ENCODE measurements around the gene ADCY1. TPM values are rescaled to one million over a fixed set of nuclear protein-coding genes. Genes with fewer than 3 reads are reported as not detected.

Gene ADCY1
- total RNA-seq, 1 donor from 2014 or later: 3.1 TPM

DNA sequence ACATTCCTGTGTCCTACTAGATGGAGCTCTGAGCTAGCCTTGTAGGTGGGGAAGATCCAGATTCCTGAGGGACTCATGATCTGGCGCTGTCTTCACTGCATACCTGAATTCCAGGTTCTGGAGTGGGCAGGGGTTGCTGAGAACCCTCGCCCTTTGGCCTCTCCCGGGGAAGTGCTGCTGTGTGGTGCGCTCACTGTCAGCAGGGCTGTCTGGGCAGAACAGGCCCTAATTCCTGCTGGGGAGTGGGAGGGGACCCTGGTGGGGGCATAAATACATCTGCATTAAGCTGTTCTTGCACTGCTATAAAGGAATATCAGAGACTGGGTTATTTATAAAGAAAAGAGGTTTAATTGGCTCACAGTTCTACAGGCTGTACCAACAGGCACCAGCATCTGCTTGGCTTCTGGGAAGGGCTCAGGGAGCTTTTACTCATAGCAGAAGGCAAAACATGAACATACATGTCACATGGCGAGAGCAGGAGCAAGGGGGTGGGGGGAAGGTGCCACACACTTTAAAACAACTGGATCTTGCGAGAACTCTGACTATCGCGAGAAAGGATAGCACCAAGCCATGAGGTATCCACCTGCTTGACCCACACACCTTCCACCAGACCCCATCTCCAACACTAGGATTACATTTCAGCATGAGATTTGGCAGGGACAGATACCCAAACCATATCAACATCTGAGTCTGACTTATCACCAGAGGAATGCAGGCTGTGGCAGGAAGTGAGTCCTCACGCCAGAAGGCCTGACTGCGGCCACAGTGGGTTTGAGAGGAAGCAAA is 115.0 kb downstream of the ADCY1 start:
- intact Hi-C loops (cut with micrococcal nuclease): no loop called here

DNA sequence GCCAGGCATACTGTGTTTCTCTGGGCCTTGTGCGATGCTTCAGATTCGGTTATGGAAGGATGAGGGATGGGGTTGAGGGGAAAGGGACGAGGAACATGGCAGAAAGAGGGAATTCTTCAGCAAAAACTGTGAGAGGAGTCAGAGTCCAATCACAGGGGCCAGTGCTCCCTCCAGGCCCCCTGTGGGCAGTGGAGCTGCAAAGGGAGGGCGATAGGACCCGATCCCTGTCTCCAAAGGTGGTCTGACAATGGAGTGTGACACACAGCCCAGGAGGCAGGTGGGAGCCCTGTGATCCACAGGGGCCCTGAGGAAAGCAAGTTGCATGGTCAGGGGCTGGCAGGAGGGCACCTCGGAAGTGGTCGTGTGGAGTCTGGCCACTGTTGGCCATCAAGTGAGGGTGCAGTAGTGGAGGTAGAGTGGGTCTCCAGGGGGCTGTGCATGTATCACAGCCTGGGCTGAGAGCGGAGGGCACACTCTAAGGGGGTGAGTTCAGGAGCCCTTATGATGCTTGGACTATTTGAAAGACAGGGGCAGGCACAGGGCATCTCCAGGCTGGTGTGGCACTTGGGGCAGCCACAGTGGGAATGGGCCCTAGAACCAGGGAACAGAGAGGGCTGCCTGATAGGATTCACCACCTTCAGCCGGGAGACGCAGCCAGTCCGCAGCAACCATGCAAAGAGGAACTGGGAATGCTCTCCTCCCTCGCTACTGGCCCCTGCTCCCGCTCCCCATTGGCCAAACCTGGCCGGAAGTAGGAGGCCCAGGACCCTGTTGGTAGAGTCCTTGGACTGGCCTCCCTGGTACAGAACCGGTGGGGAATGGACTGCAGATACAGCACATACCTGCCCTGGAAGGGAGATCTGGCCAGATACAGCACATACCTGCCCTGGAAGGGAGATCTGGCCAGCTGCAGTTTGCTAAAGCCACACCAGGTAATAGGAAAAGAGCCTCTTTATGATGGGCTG is 115.9 kb downstream of the ADCY1 start:
- intact Hi-C loops (cut with micrococcal nuclease): no loop called here

DNA sequence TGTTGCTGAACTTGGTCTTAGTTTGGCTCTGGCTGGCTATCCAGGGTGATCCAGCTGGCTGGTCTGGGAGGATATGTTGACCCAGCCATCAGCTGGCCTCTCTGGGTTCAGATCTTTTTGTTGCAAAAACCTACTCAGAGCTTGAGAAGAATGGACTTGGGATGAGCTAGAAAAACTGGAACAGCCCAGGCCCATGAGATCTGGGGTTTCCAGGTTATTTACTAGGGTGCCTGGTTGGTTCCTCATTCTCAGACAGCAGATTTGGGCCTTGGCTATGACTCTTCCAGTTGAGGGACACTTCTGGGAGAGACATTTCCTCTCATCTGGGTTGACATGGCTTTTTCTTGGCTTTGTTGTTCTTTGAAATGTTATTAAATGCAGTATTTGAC is 116.6 kb downstream of the ADCY1 start:
- intact Hi-C loops (cut with micrococcal nuclease): no loop called here

DNA sequence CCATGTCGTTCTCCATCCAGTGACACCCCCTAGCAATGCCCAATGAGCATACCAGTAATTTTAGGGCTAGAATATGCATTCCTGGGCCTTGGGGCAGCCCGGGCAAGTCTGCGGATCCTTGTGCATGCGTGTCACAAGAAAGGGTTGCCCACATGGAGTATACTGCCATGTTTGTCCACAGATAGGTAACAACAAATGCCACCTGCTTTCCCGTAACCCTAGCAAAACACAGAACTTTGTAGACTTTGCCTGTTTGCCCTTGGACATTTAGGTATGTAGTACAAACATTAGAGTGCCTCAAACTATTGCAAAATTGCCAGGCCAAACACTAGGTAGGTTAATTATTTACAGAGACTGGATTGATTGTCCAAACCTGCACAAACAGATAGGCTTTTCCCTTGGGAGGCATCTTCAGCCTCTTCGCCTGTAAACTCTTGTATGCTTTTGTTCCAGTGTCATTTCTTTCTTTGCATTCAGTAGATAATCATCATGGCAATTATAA is 117.0 kb downstream of the ADCY1 start:
- intact Hi-C loops (cut with micrococcal nuclease): no loop called here

DNA sequence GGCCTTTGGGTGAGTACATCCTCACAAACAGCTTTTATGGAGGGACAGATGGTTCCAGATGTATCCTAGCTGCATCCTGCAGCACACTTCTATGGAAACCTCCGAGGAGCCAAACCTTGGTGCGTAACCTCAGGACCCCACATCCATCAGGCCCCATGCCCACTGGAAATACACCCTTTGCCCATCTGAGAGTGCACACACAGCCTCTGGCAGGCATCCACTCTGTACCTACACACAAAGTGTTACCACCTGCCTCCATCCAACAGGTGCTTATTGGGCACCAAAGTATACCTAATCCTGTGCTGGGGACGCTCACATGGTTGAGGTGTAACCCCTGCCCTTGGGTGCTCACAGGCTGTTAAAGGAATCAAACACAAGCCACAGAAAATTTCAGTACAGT is 117.9 kb downstream of the ADCY1 start:
- intact Hi-C loops (cut with micrococcal nuclease): no loop called here

DNA sequence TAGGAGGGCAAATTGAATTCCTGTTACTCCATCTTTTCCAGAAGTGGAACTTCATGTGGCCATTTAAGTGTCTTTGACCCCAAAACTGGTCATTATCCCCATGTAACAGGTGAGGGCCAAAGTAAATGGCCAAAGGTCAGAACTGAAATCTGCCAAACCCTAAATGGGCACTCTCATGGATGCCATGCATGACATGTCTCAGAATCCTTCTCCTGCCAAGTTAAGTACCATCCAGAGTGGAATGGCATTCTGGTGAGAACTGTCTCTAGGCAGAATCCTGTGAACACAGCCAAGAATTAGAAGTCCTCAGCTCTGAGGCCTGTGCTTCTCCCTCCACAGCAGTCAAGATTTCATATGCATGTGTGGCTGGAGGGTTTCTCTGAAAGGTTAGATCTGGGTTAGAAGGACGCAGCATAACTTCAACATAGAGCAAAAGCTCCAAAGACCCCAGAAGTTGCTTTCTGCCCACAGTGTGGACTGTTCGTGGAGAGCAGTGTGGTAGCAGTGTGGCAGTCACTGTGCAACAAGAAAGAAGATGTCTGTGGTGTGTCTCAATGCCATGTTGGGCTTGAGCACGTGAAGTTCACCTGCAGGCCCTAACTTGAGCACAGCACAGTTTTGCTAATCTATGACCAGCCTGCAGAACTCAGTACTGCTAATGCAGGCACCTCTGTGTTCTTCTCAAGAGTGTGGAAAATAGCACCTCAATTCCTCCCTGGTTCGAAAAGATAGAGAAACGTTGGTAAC is 121.3 kb downstream of the ADCY1 start:
- intact Hi-C loops (cut with micrococcal nuclease): no loop called here

DNA sequence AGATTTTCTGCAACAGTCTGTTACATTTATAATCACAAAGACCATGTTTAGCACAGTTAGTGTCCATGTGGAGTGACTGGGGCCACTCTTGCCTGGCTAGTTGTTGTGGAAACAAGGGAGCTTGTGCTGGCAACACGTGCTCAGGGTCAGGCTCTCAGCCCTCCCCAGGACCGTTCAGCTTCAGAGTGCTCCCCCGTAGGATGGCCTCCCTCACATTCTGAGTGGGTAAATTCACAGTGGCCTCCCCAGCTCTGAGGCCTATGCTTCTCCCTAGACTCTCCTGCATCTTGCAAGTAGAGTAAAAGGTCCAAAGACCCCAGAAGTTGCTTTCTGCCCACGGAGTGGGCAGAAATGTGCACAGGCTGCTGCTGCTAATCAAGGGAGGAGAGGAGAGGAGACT is 122.3 kb downstream of the ADCY1 start:
- intact Hi-C loops (cut with micrococcal nuclease): no loop called here

DNA sequence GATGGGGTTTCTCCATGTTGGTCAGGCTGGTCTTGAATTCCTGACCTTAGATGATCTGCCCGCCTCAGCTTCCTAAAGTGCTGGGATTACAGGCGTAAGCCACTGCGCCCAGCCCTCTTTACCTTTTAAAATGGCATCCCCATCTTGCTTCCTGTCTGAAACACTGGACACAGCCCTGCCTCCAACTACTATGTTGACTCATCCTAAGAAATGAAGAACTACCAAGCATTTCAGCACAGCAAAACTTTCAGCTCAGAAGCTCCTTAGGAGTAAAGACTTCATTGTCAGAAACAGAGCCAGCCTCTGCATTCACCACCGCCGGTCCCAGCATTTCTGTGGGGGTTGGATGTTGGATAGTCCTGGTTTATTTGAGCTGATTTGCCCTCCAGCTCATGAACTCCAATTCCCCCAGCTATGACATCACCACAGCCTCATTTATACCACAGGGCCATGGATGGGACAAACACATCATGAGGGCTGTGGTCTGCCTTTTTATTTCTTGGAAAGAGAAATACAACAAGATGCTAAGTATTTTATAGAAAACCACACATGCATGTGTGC is 123.5 kb downstream of the ADCY1 start:
- intact Hi-C loops (cut with micrococcal nuclease): no loop called here

DNA sequence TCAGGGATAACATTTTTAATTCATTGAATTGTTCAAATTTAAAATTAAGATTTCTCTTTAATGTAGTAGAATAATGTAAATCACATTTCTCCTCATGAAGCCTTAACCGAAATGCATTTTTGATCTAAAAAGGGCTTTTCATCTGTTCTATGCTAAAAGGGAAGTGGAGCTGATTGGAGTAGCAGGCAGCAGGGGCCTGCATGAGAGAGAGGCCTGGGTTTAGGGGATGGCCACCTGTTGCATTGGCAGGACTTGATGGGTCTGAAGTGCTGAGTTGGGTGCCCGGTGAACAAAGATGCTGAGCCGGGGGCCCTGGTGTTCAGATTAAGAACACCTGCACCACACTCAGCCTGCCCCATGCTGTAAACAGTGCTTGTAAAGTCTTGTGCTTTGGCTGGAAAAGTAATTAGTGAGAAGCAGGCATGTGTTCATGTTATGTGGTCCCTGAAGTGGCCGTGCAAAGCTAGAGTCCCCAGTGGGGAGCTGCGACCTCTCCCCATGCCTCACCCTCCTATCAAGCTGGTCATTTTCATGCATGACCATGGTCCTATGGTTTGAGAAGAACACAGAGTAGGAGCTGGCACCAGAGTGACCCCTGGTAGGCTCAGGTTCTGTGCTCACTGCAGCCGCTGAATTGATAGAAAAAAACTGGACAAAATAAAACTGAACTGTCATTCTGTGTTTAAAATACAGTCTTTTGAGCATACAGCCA is 124.3 kb downstream of the ADCY1 start:
- intact Hi-C loops (cut with micrococcal nuclease): no loop called here

DNA sequence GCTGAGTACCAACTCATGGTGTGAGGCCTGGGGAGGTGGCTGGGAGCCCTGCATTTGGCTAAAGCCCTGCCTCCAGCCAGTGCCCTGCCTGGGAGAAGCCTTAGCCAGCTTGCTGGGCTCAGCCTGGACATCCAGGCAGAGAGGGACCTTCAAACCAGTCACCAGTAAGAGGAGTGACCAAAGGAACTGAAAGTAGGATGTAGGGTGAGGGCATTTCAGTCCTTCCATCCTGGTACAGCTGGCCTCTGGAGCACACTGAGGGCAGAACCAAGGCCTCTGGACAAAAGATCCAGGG is 124.8 kb downstream of the ADCY1 start:
- intact Hi-C loops (cut with micrococcal nuclease): no loop called here

DNA sequence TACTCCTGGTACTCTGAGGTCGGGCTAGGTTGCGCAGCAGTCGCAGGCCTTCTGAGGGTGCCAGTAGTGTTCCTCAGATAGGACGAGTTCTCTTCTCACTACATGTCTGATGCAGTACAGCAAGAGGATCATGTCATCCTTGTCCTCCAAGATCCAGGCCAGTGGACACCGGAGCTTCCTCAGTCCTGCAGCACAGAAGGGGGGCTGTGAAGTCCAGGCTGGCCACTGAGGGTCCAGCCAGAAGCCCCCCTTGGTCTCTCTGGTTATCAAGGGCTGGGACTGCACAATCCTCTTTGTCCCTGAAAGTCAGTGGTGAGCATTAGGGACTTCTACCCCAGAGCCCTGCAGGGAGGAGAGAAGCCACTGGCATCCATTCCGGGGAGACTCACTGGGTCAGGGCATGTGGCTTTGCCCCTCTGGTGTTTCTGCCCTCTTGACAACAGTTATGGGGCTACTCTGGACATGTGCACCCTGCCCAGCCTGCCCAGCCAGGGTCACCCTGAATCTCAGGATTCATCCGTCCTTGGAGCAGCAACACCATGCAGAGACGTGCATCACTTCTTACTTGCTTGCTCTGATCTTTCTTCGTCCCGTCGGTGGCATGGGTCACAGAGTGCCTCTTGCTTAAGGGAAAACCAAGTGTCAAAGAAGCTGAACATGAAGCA is 125.7 kb downstream of the ADCY1 start:
- intact Hi-C loops (cut with micrococcal nuclease): no loop called here

DNA sequence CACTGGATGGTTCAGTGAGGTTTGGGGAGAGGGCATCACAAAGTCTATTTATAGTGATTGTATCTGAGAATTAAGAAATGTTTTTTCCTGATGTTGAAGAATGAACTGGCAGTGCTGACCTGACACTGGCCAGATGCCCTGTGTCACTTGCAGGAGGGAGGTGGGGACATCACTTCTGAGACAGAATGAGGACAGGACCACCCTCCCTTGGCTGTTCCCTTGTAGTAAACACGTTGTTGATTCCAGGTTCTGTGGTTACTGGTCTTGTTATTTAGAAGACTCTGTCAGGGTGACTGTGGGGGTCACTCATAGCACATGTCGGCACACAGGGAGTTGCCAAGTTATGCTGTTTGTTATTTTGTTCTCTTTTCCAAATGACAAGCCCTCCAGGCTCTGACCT is 126.4 kb downstream of the ADCY1 start:
- intact Hi-C loops (cut with micrococcal nuclease): no loop called here

DNA sequence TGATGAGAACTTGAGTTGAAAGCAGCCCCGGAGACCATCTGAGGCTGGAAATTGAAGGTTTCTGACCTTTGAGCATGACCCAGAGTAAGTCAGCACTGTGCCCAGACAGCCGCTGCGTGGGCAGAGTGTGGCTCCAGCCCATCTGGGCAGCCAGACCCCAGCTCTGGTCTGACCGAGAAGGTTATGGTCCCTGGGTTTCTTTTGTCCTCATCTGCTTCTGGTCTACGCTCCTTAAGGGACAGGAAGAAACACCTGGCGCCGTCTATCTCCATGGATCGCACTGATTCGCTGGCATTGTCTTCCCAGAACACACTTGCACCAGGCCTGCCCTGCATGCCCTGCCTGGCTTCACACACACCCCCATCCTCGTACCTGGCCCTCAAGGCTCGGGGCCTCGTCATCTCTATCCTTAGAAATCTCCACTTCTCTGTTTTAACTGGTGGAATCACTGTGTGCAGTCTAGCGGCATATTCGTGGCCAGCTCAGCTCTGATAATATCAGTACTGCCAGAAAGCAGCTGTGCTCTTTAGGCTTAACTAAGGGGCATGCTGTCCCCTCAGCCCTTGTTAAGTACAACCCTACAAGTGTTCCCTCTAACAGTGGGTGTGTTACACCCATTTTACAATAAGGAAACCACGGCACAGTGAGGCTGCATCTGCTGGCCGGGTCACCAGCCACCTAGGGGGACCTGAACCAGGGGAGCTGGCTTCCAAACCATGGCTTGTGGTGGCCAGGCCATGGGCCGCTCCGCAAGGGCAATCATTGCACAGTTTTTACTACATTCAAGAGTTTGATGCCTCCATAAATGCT is 127.7 kb downstream of the ADCY1 start:
- intact Hi-C loops (cut with micrococcal nuclease): no loop called here

DNA sequence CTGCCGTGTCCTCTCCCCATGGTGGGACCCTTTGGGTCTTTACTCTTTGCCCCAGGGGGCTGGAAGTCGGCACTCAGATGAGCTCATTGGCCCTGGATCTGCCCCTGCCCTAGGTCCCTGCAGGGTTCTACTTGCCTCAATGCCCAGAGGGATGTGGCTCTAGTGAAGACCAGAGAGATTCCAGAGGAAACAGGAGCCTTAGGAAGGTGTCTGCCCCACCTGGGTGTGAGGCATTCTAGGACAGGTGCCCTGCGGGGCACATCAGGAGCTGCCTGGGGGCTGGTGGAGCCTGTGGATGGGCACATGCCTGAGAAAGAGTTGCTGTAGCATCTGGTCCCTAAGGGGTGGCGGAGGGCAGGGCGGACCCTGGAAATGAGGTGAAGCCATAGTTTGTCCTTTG is 128.6 kb downstream of the ADCY1 start:
- intact Hi-C loops (cut with micrococcal nuclease): no loop called here

DNA sequence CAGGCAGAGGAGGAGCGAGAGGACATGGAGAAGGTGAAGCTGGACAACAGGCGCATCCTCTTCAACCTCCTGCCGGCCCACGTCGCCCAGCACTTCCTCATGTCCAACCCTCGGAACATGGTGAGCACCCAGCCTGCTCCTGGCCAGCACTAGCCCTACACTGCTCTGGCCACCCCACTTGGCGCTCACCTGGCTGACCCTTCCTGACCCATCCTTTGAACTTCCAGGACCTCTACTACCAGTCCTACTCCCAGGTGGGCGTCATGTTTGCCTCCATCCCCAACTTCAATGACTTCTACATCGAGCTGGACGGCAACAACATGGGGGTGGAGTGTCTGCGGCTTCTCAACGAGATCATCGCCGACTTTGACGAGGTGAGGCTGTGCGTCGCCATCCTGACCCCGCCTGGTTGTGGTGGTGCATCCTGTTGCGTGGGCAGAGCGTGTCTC is 129.2 kb downstream of the ADCY1 start:
- intact Hi-C loops (cut with micrococcal nuclease): no loop called here

DNA sequence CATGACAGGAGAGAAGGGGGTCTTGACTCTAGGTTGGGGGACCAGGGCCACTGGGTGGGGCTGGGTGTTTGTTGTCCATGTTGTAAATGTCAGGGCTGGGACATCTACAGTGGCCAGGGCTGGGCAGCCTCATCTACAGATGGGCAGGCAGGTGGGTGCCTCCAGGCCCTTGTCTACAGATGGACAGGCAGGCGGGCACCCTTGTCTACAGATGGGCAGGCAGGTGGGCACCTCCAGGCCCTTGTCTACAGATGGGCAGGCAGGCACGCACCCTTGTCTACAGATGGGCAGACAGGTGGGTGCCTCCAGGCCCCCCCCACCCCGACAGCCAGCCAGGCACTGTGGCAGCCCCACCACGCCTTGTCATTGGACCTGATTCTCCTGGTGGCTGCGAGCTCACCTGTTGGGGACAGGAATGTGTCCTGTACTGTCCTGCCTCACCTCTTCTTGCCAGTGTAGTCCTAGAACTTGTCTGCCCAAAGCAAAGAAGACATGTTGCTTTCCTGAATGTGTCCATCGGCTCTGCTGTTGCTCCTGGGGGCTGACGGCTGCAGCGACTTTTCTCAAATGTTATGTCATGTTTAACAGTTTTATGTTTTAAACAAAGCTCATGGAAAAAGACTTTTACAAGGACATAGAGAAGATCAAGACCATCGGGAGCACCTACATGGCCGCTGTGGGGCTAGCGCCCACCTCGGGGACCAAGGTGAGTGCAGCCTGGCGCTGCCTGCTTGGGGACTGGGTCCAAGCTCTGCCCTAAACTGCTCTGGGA is 129.9 kb downstream of the ADCY1 start:
- intact Hi-C loops (cut with micrococcal nuclease): no loop called here

DNA sequence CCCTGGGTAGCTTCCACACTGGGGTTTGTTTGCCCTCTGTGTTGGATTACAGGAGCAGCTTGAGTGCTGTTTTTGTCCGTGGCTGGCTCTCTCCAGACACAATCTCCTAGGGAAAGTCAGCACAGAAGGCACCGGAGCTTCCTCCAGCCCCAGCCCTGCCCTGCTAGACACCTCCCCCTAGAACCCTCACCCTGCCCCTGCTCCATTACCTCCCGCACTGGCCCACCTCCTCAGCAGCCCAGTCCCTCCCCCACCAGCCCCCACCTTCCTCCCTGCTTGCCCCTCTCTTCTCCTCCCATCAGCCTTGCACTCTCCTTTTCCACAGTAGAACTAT is 130.5 kb downstream of the ADCY1 start:
- intact Hi-C loops (cut with micrococcal nuclease): no loop called here

DNA sequence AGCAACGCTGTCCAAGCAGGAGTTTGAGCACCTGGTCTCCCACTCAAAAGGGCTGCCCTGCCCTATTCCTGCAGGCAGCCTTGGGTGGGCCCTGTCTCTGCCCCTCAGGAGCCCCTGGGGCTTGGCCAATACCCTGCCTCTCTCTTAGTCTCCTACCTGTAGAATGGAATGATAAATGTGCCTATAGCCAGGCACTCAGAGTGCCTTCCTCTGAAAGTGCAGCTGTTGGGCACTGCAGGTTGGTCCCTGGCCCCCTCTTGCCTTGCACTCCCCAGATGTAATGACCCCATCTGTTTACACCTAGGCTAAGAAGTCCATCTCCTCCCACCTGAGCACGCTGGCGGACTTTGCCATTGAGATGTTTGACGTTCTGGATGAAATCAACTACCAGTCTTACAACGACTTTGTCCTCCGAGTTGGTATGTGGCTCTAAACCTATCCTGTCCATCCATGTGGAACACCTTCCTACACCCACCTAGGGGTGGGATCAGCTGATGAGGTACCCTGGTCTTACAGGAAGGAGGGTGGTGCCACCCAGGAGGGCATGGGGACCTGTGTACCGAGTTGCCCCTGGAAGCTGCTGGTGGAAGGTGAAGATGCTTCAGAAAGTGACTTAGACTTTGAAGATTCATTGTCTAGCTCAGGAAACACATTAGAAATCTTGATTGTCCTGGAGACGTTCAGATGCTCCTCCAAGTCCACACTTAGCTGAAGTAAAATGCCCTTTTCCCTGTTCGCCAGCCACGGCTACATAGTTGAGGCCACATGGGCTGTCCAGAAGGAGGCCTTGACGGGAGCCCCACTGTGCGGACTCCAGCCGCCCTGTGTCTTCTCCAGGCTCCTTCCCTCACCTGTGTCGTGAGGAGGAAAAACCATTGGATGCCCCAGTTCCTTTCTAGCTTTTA is 134.1 kb downstream of the ADCY1 start:
- intact Hi-C loops (cut with micrococcal nuclease): no loop called here
